SU-DHL-6 (cell line): ENCODE measurements around the gene STK16.

Experiments used
- H2AFZ ChIP-seq: fragments of 200-600 bp; sonication (generic); 2 replicates; pipeline ENCODE4 v1.6.1; 2014; ENCODE audit warnings: low read depth, mild to moderate bottlenecking, moderate library complexity, mixed read lengths, antibody characterized with exemption, low read length; ENCODE audit not compliant: severe bottlenecking
- H3F3A ChIP-seq: fragments of 200-600 bp; shearing (Covaris generic); 2 replicates; pipeline ENCODE4 v1.6.0; 2016; ENCODE audit warnings: antibody characterized with exemption, mild to moderate bottlenecking; ENCODE audit not compliant: insufficient read depth
- H3K27ac ChIP-seq: fragments of 200-600 bp; sonication (generic); 2 replicates; pipeline ENCODE4 v1.5.1; 2016; ENCODE audit warnings: low read depth, mild to moderate bottlenecking, low read length, moderate library complexity, mixed read lengths
- H3K27me3 ChIP-seq: fragments of 200-600 bp; sonication (generic), shearing (Covaris generic); 2 replicates; pipeline ENCODE4 v1.6.0; 2014; ENCODE audit warnings: mild to moderate bottlenecking, low read length
- H3K36me3 ChIP-seq: fragments of 200-600 bp; sonication (generic); 2 replicates; pipeline ENCODE4 v1.6.1; 2014; ENCODE audit warnings: mild to moderate bottlenecking, low read length, mixed read lengths
- H3K4me2 ChIP-seq: fragments of 300-600, 200-600 bp; shearing (Covaris generic), sonication (generic); 2 replicates; pipeline ENCODE4 v1.6.0; 2014; ENCODE audit warnings: low read length, low read depth, mild to moderate bottlenecking; ENCODE audit not compliant: poor library complexity, severe bottlenecking
- H3K4me3 ChIP-seq: fragments of 200-600 bp; sonication (generic); 2 replicates; pipeline ENCODE4 v1.5.1; 2014; ENCODE audit warnings: antibody characterized with exemption, low read length, mild to moderate bottlenecking, mixed read lengths; ENCODE audit not compliant: insufficient read depth, poor library complexity, severe bottlenecking
- H3K79me2 ChIP-seq: fragments of 200-600 bp; sonication (generic); 2 replicates; pipeline ENCODE4 v1.6.1; 2014; ENCODE audit warnings: mild to moderate bottlenecking, low read length, moderate library complexity; ENCODE audit not compliant: insufficient read depth
- H3K9ac ChIP-seq: fragments of 200-600 bp; sonication (generic); 2 replicates; pipeline ENCODE4 v1.7.0; 2014; ENCODE audit warnings: mild to moderate bottlenecking, low read length
- H3K9me2 ChIP-seq: fragments of 200-600 bp; sonication (generic); replicated peaks from 2 replicates; pipeline ENCODE4 v1.6.1; 2014; ENCODE audit warnings: low read length; ENCODE audit not compliant: insufficient read depth
- H3K9me3 ChIP-seq: fragments of 200-600 bp; sonication (generic); 2 replicates; pipeline ENCODE4 v1.6.1; 2014; ENCODE audit warnings: low read length, mixed read lengths; ENCODE audit not compliant: insufficient read depth
- H4K20me1 ChIP-seq: fragments of 200-600 bp; sonication (generic); 2 replicates; pipeline ENCODE4 v1.6.1; 2014; ENCODE audit warnings: low read depth, mild to moderate bottlenecking, antibody characterized with exemption, low read length, moderate library complexity, mixed read lengths
- EZH2phosphoT487 ChIP-seq: fragments of 200-600 bp; sonication (generic), shearing (Covaris generic); conservative IDR thresholded peaks from 2 replicates; pipeline ENCODE4 v1.6.1; 2018; ENCODE audit warnings: mild to moderate bottlenecking, antibody characterized with exemption, low read length, moderate library complexity, mixed read lengths
- TF ChIP-seq, protein P1 (sequence below): fragments of 200-600 bp; sonication (generic); IDR thresholded peaks from one replicate; pipeline ENCODE4 v1.5.1; 2017; ENCODE audit warnings: antibody characterized with exemption, mild to moderate bottlenecking, low read length, moderate library complexity; ENCODE audit not compliant: insufficient read depth, poor library complexity, severe bottlenecking

The STK16 gene

GRCh38 chr2:219284501-219285372, 39.5 kb downstream of the STK16 start:
- Histone ChIP-seq H3K9me2 (no peaks in the 10 kb centered on the region), H3K9me3 (no peaks in the 10 kb centered on the region), H3F3A (no peaks in the 10 kb centered on the region), H3K4me3 (no peak overlapping the region), H4K20me1 (no peaks in the 10 kb centered on the region), H3K27ac (no peak overlapping the region), H3K27me3 (no peaks in the 10 kb centered on the region), H2AFZ (no peak overlapping the region), H3K79me2 (no peaks in the 10 kb centered on the region), H3K36me3 (no peaks in the 10 kb centered on the region), H3K4me2 (no peak overlapping the region), H3K9ac (no peak overlapping the region)
- no peak for TF ChIP-seq EZH2phosphoT487
- TF ChIP-seq, protein P1, sequence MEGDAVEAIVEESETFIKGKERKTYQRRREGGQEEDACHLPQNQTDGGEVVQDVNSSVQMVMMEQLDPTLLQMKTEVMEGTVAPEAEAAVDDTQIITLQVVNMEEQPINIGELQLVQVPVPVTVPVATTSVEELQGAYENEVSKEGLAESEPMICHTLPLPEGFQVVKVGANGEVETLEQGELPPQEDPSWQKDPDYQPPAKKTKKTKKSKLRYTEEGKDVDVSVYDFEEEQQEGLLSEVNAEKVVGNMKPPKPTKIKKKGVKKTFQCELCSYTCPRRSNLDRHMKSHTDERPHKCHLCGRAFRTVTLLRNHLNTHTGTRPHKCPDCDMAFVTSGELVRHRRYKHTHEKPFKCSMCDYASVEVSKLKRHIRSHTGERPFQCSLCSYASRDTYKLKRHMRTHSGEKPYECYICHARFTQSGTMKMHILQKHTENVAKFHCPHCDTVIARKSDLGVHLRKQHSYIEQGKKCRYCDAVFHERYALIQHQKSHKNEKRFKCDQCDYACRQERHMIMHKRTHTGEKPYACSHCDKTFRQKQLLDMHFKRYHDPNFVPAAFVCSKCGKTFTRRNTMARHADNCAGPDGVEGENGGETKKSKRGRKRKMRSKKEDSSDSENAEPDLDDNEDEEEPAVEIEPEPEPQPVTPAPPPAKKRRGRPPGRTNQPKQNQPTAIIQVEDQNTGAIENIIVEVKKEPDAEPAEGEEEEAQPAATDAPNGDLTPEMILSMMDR, result no peak

DNA sequence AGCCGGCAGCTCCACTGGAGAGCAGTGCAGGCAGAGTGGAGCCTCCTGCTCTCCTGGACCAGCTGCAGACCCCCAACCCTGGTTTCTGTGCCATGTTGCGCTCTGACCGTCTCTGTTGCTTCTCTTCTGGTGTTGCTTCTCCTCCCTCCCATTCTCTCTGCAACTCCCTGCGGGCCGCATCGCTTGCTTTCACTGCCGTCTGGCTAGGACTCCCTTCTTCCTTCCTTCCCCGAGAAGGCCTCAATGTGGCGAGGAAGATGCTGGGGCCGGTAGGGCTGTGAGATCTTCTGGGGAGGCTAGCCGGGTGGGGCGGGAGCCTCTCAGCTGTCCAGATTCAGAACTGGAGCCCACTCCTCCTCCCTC, 40.1 kb downstream of the STK16 start:
- H3K4me3 ChIP-seq, result no peak overlapping the region
- H3K27me3 ChIP-seq, result no peaks in the 10 kb centered on the region
- no peaks in the 10 kb centered on the region for H3K36me3 ChIP-seq
- no peak overlapping the region for H2AFZ ChIP-seq
- no peaks in the 10 kb centered on the region for H3K79me2 ChIP-seq
- H3K9ac ChIP-seq, result no peak overlapping the region
- H4K20me1 ChIP-seq, result no peaks in the 10 kb centered on the region
- no peaks in the 10 kb centered on the region for H3F3A ChIP-seq
- no peaks in the 10 kb centered on the region for H3K9me2 ChIP-seq
- H3K9me3 ChIP-seq, result no peaks in the 10 kb centered on the region
- TF ChIP-seq, protein P1, result no peak
- no peak for TF ChIP-seq EZH2phosphoT487
- no peak overlapping the region for H3K27ac ChIP-seq
- no peak overlapping the region for H3K4me2 ChIP-seq

DNA sequence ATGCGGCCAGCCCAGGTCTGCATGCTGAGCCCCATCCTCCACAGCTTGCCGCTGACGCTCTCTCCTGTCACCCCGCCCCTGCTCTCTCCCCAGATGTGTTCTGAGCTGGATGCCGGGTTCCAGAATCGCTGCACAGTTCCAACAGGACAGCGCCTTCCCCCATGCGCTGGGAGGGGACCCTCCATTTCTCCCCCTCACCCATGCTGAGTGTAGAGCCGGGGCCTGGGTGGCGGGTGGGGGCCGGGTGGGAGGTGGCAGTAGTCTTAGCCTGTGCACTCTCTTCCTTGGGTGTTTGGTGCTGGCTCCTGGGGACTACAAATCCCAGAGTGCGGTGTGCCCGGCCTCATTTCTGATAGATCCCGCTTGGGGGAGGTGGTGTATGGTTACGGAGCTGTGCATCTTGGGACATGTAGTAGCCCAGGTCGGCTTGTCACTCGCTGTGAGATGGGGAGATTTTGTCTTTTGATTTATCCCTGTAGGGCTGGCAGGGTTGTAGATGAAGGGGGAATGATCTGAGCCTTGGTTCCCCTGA, 40.7 kb downstream of the STK16 start:
- H3K9me2 ChIP-seq, result no peaks in the 10 kb centered on the region
- no peaks in the 10 kb centered on the region for H3K79me2 ChIP-seq
- H3K9me3 ChIP-seq, result no peaks in the 10 kb centered on the region
- no peak overlapping the region for H3K4me2 ChIP-seq
- H2AFZ ChIP-seq, result no peak overlapping the region
- no peaks in the 10 kb centered on the region for H3K36me3 ChIP-seq
- H3K27ac ChIP-seq, result no peak overlapping the region
- H3F3A ChIP-seq, result no peaks in the 10 kb centered on the region
- no peak overlapping the region for H3K9ac ChIP-seq
- TF ChIP-seq, protein P1, result no peak
- no peak for TF ChIP-seq EZH2phosphoT487
- H3K27me3 ChIP-seq, result no peaks in the 10 kb centered on the region
- H4K20me1 ChIP-seq, result no peaks in the 10 kb centered on the region
- no peak overlapping the region for H3K4me3 ChIP-seq
